ENCODE results near the gene VANGL2.

VANGL2 gene

DNA sequence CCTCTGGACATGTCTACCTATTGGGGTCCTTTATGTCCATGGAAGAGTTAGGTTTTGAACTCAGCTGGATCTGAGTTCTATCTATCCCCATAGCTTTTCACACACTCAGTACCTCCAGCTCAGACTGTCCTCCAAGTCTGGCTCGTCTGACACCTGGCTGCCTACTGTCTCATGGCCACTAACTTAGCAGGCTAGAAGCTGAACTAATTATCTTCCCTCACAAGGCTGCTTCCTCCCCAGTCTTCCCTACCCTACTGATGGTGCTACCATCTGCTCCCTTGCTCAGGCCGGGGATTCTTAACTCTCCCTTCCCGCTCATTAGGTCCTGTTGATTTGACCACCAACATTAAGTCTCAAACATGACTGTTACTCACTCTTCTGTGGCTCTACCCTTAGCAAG lies 13.4 kb downstream of the VANGL2 start:
- no peak overlapping the region for H3K27ac ChIP-seq
- TF ChIP-seq ZFX (IDR thresholded peaks at IDR 0.05), result no peak
- TF ChIP-seq, protein P1, sequence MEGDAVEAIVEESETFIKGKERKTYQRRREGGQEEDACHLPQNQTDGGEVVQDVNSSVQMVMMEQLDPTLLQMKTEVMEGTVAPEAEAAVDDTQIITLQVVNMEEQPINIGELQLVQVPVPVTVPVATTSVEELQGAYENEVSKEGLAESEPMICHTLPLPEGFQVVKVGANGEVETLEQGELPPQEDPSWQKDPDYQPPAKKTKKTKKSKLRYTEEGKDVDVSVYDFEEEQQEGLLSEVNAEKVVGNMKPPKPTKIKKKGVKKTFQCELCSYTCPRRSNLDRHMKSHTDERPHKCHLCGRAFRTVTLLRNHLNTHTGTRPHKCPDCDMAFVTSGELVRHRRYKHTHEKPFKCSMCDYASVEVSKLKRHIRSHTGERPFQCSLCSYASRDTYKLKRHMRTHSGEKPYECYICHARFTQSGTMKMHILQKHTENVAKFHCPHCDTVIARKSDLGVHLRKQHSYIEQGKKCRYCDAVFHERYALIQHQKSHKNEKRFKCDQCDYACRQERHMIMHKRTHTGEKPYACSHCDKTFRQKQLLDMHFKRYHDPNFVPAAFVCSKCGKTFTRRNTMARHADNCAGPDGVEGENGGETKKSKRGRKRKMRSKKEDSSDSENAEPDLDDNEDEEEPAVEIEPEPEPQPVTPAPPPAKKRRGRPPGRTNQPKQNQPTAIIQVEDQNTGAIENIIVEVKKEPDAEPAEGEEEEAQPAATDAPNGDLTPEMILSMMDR (conservative IDR thresholded peaks at IDR 0.05), result no peak

DNA sequence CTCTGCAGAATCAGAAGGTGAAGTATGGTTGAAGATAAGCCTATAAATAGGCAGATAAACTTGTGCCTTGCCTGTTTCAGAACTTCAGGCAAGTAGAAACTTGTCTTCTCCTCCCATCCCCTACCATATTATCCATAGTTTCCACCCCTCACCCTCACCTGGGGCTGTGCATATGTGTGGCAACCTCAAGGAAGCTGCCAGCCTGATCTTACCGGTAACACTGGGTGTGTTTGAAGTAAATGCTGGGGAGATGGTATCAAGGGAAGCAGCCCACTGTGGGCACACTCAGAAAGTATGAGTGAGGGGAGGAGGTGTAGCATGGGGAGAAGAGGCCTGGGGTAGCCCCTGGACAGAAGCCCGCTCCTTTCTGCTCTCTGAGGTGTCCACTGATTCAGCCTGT lies 14.5 kb downstream of the VANGL2 start:
- TF ChIP-seq ZFX (IDR thresholded peaks at IDR 0.05), result no peak
- TF ChIP-seq, protein P1 (conservative IDR thresholded peaks at IDR 0.05), result no peak
- no peak overlapping the region for H3K27ac ChIP-seq

DNA sequence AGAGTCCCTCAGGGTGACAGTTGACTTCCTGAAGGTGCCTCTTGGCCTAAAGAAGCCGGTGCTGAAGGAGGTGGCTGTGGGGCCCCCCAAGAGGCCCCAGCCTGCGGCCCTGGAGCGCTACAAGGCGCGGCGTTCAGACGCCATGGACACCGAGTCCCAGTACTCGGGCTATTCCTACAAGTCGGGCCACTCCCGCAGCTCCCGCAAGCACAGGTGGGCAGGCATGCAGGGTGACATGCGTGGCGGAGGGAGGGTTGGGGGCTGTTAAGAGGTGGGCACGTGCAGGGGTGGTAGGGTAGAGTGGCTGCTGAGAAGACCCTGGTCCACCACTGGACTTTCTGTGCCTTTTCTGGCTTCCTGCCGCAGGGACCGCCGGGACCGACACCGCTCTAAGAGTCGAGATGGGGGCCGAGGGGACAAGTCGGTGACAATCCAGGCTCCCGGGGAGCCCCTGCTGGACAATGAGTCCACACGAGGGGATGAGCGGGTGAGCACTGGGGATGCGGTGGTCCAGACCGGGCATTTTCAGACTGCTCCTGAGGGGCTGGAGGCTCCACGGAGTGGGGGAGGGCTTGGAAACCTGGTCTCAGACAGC lies 15.4 kb downstream of the VANGL2 start:
- no peak for TF ChIP-seq ZFX (IDR thresholded peaks at IDR 0.05)
- TF ChIP-seq, protein P1 (conservative IDR thresholded peaks at IDR 0.05), result no peak
- H3K27ac ChIP-seq, result no peak overlapping the region

DNA sequence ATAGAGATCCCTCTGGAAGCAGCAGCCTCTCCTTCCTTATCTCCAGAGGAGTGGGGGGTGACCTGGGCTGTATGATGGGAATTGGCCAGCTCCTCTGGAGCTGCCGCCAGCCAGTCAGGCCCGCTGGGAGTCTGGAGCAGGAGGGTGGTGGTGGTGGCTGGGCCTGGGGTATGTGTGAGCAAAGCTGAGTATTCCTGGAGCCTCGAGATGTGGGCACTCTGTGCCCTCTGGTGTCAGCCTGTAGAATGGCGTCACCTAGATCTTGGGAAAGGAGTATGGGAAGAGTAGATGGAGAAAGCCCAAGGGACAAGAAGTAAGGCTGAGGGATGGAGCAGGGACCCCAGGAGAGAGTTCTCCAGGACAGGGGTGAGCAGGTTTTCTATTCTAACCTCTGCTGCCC lies 16.0 kb downstream of the VANGL2 start:
- no peak for TF ChIP-seq ZFX (IDR thresholded peaks at IDR 0.05)
- no peak overlapping the region for H3K27ac ChIP-seq

DNA sequence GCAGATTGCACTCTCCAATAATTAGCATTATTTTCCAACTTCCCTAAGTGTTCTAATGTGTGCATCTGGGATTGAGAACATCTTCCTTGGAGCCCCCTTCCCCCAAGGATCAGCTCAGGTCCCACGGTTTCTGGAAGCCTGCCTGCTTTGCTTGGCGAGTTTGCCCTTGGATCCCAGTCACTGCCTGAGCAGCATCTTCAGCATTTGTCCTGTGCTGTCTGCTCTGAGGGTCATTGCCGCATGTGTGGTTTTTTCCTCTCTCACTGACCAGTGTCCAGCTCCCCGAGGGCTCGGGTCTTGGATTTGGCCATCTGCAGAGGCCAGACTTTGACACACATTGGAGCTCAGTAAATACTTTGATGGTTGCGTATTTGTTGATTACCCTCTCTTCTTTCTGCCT lies 18.1 kb downstream of the VANGL2 start:
- H3K27ac ChIP-seq, result no peak overlapping the region
- TF ChIP-seq, protein P1 (conservative IDR thresholded peaks at IDR 0.05), result no peak
- no peak for TF ChIP-seq ZFX (IDR thresholded peaks at IDR 0.05)

DNA sequence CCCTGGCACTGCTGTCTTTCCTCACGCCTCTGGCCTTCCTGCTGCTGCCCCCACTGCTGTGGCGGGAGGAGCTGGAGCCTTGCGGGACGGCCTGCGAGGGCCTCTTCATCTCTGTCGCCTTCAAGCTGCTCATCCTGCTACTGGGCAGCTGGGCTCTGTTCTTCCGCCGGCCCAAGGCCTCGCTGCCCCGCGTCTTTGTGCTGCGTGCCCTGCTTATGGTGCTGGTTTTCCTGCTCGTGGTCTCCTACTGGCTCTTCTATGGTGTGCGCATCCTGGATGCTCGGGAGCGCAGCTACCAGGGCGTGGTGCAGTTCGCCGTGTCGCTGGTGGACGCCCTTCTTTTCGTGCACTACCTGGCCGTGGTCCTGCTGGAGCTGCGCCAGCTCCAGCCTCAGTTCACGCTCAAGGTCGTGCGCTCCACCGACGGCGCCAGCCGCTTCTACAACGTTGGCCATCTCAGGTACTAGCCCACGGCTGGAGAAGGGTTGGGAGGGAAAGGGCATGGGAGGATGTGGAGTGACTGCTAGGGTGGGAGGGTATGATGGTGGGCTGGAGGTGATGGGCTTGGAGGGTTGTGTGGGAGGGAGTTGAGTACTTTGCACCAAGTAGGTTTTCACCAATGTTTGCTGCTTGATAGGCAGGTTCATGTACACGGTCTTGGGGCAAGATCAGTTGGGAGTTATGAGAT lies 18.9 kb downstream of the VANGL2 start:
- no peak overlapping the region for H3K27ac ChIP-seq
- TF ChIP-seq ZFX (IDR thresholded peaks at IDR 0.05), result no peak
- TF ChIP-seq, protein P1 (conservative IDR thresholded peaks at IDR 0.05), result no peak

DNA sequence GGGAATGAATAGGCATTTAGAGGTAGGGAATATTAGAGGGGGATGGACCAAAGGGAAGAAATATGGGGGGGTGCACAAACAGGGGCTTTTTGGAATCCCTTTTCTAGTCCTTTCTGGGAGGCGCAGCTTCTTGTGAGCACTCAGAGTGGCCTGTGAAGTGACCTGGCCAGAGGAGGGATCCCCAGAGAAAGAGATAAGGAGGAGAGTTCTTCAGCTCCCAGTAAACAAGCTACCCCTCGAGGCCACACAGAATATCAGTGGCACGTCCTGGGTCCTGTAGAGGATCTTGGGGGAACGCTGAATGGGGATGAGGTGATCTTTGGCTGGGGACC lies 19.4 kb downstream of the VANGL2 start:
- no peak overlapping the region for H3K27ac ChIP-seq
- TF ChIP-seq ZFX (IDR thresholded peaks at IDR 0.05), result no peak
- TF ChIP-seq, protein P1 (conservative IDR thresholded peaks at IDR 0.05), result no peak

Measured in C4-2B (cell line).